NT2/D1 (cell line): ENCODE data around the gene NTM.

Experiments
- SUZ12 ChIP-seq: IDR thresholded peaks from 2 replicates; pipeline ENCODE4 v1.6.1; 2011; ENCODE audit not compliant: insufficient read length, insufficient read depth; ENCODE audit errors: extremely low read depth
- YY1 ChIP-seq: IDR thresholded peaks from 2 replicates; pipeline ENCODE4 v1.6.1; 2011; ENCODE audit not compliant: insufficient read length, insufficient read depth

- TF ChIP-seq SUZ12 (no peak), YY1 (no peak)
Measured at GRCh38 chr11:132352497-132352896, 982.1 kb downstream of the NTM start.
